K562 (cell line): ENCODE data around the gene TBPL2. TPM values are rescaled to one million over a fixed set of nuclear protein-coding genes. Genes with fewer than 3 reads are reported as not detected.
A peak's percentile ranks its signal among the peaks of the same experiment; 100 is the strongest.

Source experiments
- ATAC-seq: fragments of 200-7000 bp; cut with Tn5 transposase; 3 replicates; pipeline ENCODE4 v1.9.1; 2020; ENCODE audit warnings: moderate library complexity
- BruUV-seq: library from RNA; stranded (reverse); fragments of 400-500 nt; replicated peaks from 2 replicates; lab custom pipeline; 2021; lab: Mats Ljungman, UMichigan
- CTCF ChIA-PET: fragments of 300-600 bp; formaldehyde crosslinking; extraction: SDS; loops from one replicate; lab custom pipeline; 2021; ENCODE audit warnings: low intra/inter-chr PET ratio; lab: Yijun Ruan, JAX
- POLR2A ChIA-PET: fragments of 300-600, 350-650 bp; sonication (Branson Sonifier 250); formaldehyde crosslinking; extraction: SDS; loops from one replicate; lab custom pipeline; 2021; ENCODE audit warnings: antibody characterized with exemption, inconsistent platforms; lab: Yijun Ruan, JAX
- DNase-seq, 4 experiments: peaks; one replicate each; pipeline versions ENCODE4 v3.0.0 to v3.0.0-alpha.2; 2011 to 2018; ENCODE audit warnings: low spot score in 3 of 4, mixed read lengths in 3 of 4; ENCODE audit errors: extremely low read depth in 1 of 4
- FAIRE-seq: peaks from 2 replicates; lab custom pipeline; 2011; peaks lifted over from hg19 to GRCh38; lab: Jason Lieb, UNC
- H2AFZ ChIP-seq: 2 replicates; pipeline ENCODE4 v1.6.0; 2011; ENCODE audit warnings: low read depth, low read length, control low read depth, inconsistent platforms
- H3K27ac ChIP-seq: fragments of 200-600 bp; 3 replicates; pipeline ENCODE4 v1.8.0; 2011; ENCODE audit warnings: low read depth, mild to moderate bottlenecking, control low read depth, inconsistent platforms, low read length, moderate library complexity, mixed read lengths; ENCODE audit errors: extremely low read depth
- H3K27me3 ChIP-seq, 2 experiments: fragments of 300-600 bp in 1 of 2; 2 replicates in 1 of 2; 3 replicates in 1 of 2; pipeline versions ENCODE4 v1.6.0 to v1.8.0; 2011; ENCODE audit warnings: inconsistent platforms in 2 of 2, low read length in 2 of 2, mild to moderate bottlenecking in 1 of 2, mixed read lengths in 1 of 2, moderate library complexity in 1 of 2; ENCODE audit not compliant: control insufficient read depth in 2 of 2, insufficient read depth in 2 of 2
- H3K36me3 ChIP-seq: fragments of 300-600 bp; 3 replicates; pipeline ENCODE4 v1.8.0; 2011; ENCODE audit warnings: mild to moderate bottlenecking, low read length, inconsistent platforms; ENCODE audit not compliant: control insufficient read depth, insufficient read depth
- H3K4me1 ChIP-seq, 2 experiments: fragments of 200-600 bp in 1 of 2; replicated peaks in 1 of 2; 2 replicates in 1 of 2; 3 replicates in 1 of 2; pipeline versions ENCODE4 v1.5.1 to v1.8.0; 2011; ENCODE audit warnings: inconsistent platforms in 2 of 2, low read length in 2 of 2, mild to moderate bottlenecking in 1 of 2, mixed read lengths in 1 of 2, moderate library complexity in 1 of 2; ENCODE audit not compliant: control insufficient read depth in 2 of 2, insufficient read depth in 2 of 2
- H3K4me2 ChIP-seq: 2 replicates; pipeline ENCODE4 v1.6.1; 2011; ENCODE audit warnings: low read length, control low read depth, inconsistent platforms, mixed read lengths; ENCODE audit not compliant: insufficient read depth
- H3K4me3 ChIP-seq: fragments of 200-600 bp; sonication (generic), shearing (Covaris generic); 2 replicates; pipeline ENCODE4 v1.5.1; 2016; ENCODE audit warnings: control low read depth, inconsistent platforms
- H3K79me2 ChIP-seq: fragments of 200-600 bp; 3 replicates; pipeline ENCODE4 v1.8.0; 2011; ENCODE audit warnings: low read length, inconsistent platforms; ENCODE audit not compliant: control insufficient read depth, insufficient read depth
- H3K9ac ChIP-seq, 2 experiments: 2 replicates each; pipeline versions ENCODE4 v1.6.0 to v1.6.1; 2011; ENCODE audit warnings: low read depth in 2 of 2, low read length in 2 of 2, control low read depth in 1 of 2, inconsistent platforms in 1 of 2, mild to moderate bottlenecking in 1 of 2, mixed read lengths in 1 of 2; ENCODE audit not compliant: insufficient read depth in 1 of 2
- H3K9me1 ChIP-seq: one replicate; pipeline ENCODE4 v1.6.0; 2011; ENCODE audit warnings: inconsistent platforms, mild to moderate bottlenecking, low read length, moderate library complexity; ENCODE audit not compliant: control insufficient read depth, insufficient read depth
- H3K9me3 ChIP-seq: replicated peaks from 2 replicates; pipeline ENCODE4 v1.5.1; 2011; ENCODE audit warnings: low read depth, low read length, inconsistent platforms; ENCODE audit not compliant: control insufficient read depth, insufficient read depth
- H4K20me1 ChIP-seq: replicated peaks from 2 replicates; pipeline ENCODE4 v1.6.1; 2011; ENCODE audit warnings: low read length, inconsistent platforms, mixed read lengths; ENCODE audit not compliant: control insufficient read depth, insufficient read depth
- MIER1 ChIP-seq: fragments of 450-650 bp; IDR thresholded peaks from 2 replicates; pipeline ENCODE4 v1.6.1; 2016; ENCODE audit warnings: antibody characterized with exemption, mild to moderate bottlenecking, low read depth
- WGBS: fragments of 100-300 bp; shearing (Covaris generic); methylation state at CpG from one replicate; pipeline ENCODE4 v1.1.6; 2016; ENCODE audit warnings: low coverage, mixed read lengths; ENCODE audit not compliant: insufficient coverage; ENCODE audit errors: missing lambda C conversion rate; 5-methylcytosine and 5-hydroxymethylcytosine counted together
- in situ Hi-C: fragments of 300-500 bp; cut with MboI; formaldehyde crosslinking; loops from 4 replicates; pipeline ENCODE4 v1.15.0; 2018; ENCODE audit warnings: inconsistent platforms, mixed read lengths
- intact Hi-C: fragments of 100-400 bp; cut with micrococcal nuclease; formaldehyde crosslinking; loops from 2 replicates; pipeline ENCODE4 v1.14.2; 2022
- polyA plus RNA-seq, 8 experiments: library from polyadenylated mRNA; depleted of rRNA in 4 of 8; stranded (reverse) in 5 of 8; unstranded in 3 of 8; fragments of >200 nt; fragmentation: Nextera tagmentation in 2 of 8; fragmentation: Illumina TruSeq in 1 of 8; extraction: Ambion mirVana in 2 of 8; extraction: Trizol in 1 of 8; gene quantifications; 2 replicates each; pipeline versions ENCODE4 v1.2.1 to v1.2.3, GENCODE V29; 2011 to 2014; ENCODE audit warnings: inconsistent platforms in 1 of 8, missing spikeins in 1 of 8
- total RNA-seq, 7 experiments: library from RNA; depleted of rRNA in 6 of 7; stranded (reverse); fragments of >200 nt in 6 of 7; fragmentation: Illumina TruSeq in 2 of 7; extraction: Trizol in 2 of 7; gene quantifications; 2 replicates each; pipeline versions ENCODE4 v1.2.1 to v1.2.3, GENCODE V29; 2011 to 2021; ENCODE audit warnings: low replicate concordance in 1 of 7
- TF ChIP-seq, protein P1 (sequence below): sonication (generic); formaldehyde crosslinking; IDR thresholded peaks from 2 replicates; pipeline ENCODE4 v1.8.0; 2022; ENCODE audit warnings: mild to moderate bottlenecking, missing genetic modification reagents, borderline replicate concordance

Gene TBPL2
- total and polyA plus RNA-seq, 9 of the 15 experiments (the other 6 are each of a cell fraction or from before 2014, with no cell fraction given): not detected

DNA sequence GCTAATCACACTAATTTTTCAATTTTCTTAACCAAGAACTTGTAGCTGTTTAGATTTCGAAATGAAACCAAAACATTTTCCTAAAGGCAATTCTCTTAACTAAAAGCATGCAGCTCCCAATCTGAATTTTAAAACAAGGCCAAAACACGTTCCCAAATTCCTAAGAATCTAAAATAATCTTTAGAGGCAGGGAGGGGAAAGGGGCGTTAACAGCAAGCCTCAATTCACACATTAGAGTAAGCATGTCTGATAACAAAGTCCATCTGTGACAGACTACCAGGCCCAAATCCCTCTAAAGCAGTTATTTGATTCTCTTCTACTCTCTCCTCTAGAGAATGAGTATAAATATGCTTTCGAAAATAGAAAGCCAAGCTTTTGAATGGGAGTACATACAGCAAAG lies 29.5 kb downstream of the TBPL2 start:
- Histone ChIP-seq H3K9me3 (no peaks in the 10 kb centered on the region), H3K9me1 (no peaks in the 10 kb centered on the region), H3K36me3 (no peaks in the 10 kb centered on the region), H3K4me2 (peak overlapping the region; percentile 75), H2AFZ (no peak overlapping the region), H3K4me1 (peaks cover 3 to 11% of the 10 kb centered on the region in 2 experiments; a peak in 4 of 5 replicates), H3K27ac (peak overlapping the region; percentile 72; the same call in 1 of the 3 replicates), H3K4me3 (peak overlapping the region; percentile 98), H3K27me3 (no peaks in the 10 kb centered on the region), H3K9ac (peak overlapping the region; percentile 72 to 98), H3K79me2 (peaks cover 29% of the 10 kb centered on the region), H4K20me1 (no peaks in the 10 kb centered on the region)
- CTCF ChIA-PET: no interaction called here
- TF ChIP-seq, protein P1, sequence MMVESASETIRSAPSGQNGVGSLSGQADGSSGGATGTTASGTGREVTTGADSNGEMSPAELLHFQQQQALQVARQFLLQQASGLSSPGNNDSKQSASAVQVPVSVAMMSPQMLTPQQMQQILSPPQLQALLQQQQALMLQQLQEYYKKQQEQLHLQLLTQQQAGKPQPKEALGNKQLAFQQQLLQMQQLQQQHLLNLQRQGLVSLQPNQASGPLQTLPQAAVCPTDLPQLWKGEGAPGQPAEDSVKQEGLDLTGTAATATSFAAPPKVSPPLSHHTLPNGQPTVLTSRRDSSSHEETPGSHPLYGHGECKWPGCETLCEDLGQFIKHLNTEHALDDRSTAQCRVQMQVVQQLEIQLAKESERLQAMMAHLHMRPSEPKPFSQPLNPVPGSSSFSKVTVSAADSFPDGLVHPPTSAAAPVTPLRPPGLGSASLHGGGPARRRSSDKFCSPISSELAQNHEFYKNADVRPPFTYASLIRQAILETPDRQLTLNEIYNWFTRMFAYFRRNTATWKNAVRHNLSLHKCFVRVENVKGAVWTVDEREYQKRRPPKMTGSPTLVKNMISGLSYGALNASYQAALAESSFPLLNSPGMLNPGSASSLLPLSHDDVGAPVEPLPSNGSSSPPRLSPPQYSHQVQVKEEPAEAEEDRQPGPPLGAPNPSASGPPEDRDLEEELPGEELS (CRISPR knock-in tag): no peak
- no peak for TF ChIP-seq MIER1
- BruUV-seq: no TSS peak
- WGBS: 0% methylated on average over 3 of the region's 4 CpGs
- in situ Hi-C loops: no loop called here
- intact Hi-C loops: no loop called here
- no peak for DNase-seq
- ATAC-seq: peak; percentile 10; the same call in 1 of the 3 replicates
- FAIRE-seq: peak; percentile 46
- POLR2A ChIA-PET: interaction anchor here (0.7 to 1.2 kb wide), 2 partner anchors 10 to 25 kb away, joined by 3 read pairs; no protein-coding TSS in a partner anchor
